Trophoblast cell (in vitro differentiated cells and primary cell): ENCODE data around the gene CCDC63.
A peak's percentile ranks its signal among the peaks of the same experiment; 100 is the strongest.

Source experiments
- DNase-seq, 2 donors: peaks; one replicate each; pipeline ENCODE4 v3.0.0-alpha.2; 2016
- H2AFZ ChIP-seq: 2 replicates; pipeline ENCODE4 v1.6.1; 2013; ENCODE audit warnings: low read length, moderate library complexity, mild to moderate bottlenecking; ENCODE audit not compliant: insufficient read depth, poor library complexity
- H2AK5ac ChIP-seq: 2 replicates; pipeline ENCODE4 v1.6.1; 2013; ENCODE audit warnings: mild to moderate bottlenecking, low read length
- H2BK120ac ChIP-seq: 2 replicates; pipeline ENCODE4 v1.6.1; 2013; ENCODE audit warnings: low read length, mild to moderate bottlenecking, moderate library complexity; ENCODE audit not compliant: insufficient read depth, poor library complexity
- H2BK12ac ChIP-seq: 2 replicates; pipeline ENCODE4 v1.6.1; 2013; ENCODE audit warnings: mild to moderate bottlenecking, low read length, moderate library complexity
- H2BK5ac ChIP-seq: 2 replicates; pipeline ENCODE4 v1.6.1; 2013; ENCODE audit warnings: low read length, low read depth, moderate library complexity, mild to moderate bottlenecking; ENCODE audit not compliant: poor library complexity
- H3K14ac ChIP-seq: 2 replicates; pipeline ENCODE4 v1.6.1; 2013; ENCODE audit warnings: mild to moderate bottlenecking, low read length
- H3K18ac ChIP-seq: 2 replicates; pipeline ENCODE4 v1.6.1; 2013; ENCODE audit warnings: mild to moderate bottlenecking, low read length
- H3K23ac ChIP-seq: 2 replicates; pipeline ENCODE4 v1.6.1; 2013; ENCODE audit warnings: low read length
- H3K27ac ChIP-seq: 2 replicates; pipeline ENCODE4 v1.5.1; 2013; ENCODE audit warnings: low read depth, mild to moderate bottlenecking, inconsistent platforms, low read length, moderate library complexity
- H3K27me3 ChIP-seq: 2 replicates; pipeline ENCODE4 v1.6.1; 2013; ENCODE audit warnings: inconsistent platforms, mild to moderate bottlenecking, low read length, moderate library complexity; ENCODE audit not compliant: insufficient read depth
- H3K36me3 ChIP-seq, 2 experiments: 1 replicate in 1 of 2; 2 replicates in 1 of 2; pipeline ENCODE4 v1.6.1; 2013; ENCODE audit warnings: low read length in 2 of 2, mild to moderate bottlenecking in 2 of 2, moderate library complexity in 1 of 2; ENCODE audit not compliant: insufficient read depth in 2 of 2, control insufficient read depth in 1 of 2
- H3K4ac ChIP-seq: 2 replicates; pipeline ENCODE4 v1.6.1; 2013; ENCODE audit warnings: low read depth, mild to moderate bottlenecking, low read length, moderate library complexity
- H3K4me1 ChIP-seq, 2 experiments: 1 replicate in 1 of 2; 2 replicates in 1 of 2; pipeline ENCODE4 v1.6.1; 2013; ENCODE audit warnings: low read length in 2 of 2, mild to moderate bottlenecking in 2 of 2, moderate library complexity in 1 of 2; ENCODE audit not compliant: insufficient read depth in 2 of 2, control insufficient read depth in 1 of 2
- H3K4me2 ChIP-seq: 2 replicates; pipeline ENCODE4 v1.6.1; 2013; ENCODE audit warnings: inconsistent platforms, mild to moderate bottlenecking, low read length, moderate library complexity
- H3K4me3 ChIP-seq: 2 replicates; pipeline ENCODE4 v1.5.1; 2013; ENCODE audit warnings: mild to moderate bottlenecking, low read depth, low read length, inconsistent platforms
- H3K79me1 ChIP-seq: one replicate; pipeline ENCODE4 v1.6.1; 2013; ENCODE audit warnings: low read length
- H3K79me2 ChIP-seq: 2 replicates; pipeline ENCODE4 v1.6.1; 2013; ENCODE audit warnings: low read length, mild to moderate bottlenecking; ENCODE audit not compliant: control insufficient read depth, insufficient read depth, poor library complexity
- H3K9ac ChIP-seq: 2 replicates; pipeline ENCODE4 v1.6.1; 2013; ENCODE audit warnings: mild to moderate bottlenecking, low read length
- H3K9me3 ChIP-seq: 2 replicates; pipeline ENCODE4 v1.6.1; 2013; ENCODE audit warnings: low read depth, mild to moderate bottlenecking, control low read depth, inconsistent platforms, low read length; ENCODE audit not compliant: insufficient read depth
- H4K12ac ChIP-seq: 2 replicates; pipeline ENCODE4 v1.6.1; 2013; ENCODE audit warnings: low read depth, mild to moderate bottlenecking, low read length, moderate library complexity
- H4K8ac ChIP-seq: 2 replicates; pipeline ENCODE4 v1.6.1; 2013; ENCODE audit warnings: low read depth, mild to moderate bottlenecking, low read length, moderate library complexity
- H4K91ac ChIP-seq: one replicate; pipeline ENCODE4 v1.6.1; 2013; ENCODE audit warnings: low read depth, mild to moderate bottlenecking, low read length, moderate library complexity
- WGBS: extraction: QIAGEN DNeasy Blood & Tissue Kit; methylation state at CpG from one replicate; pipeline ENCODE4 v1.1.7; 2013; ENCODE audit warnings: missing lambda C conversion rate; ENCODE audit not compliant: insufficient read length, insufficient coverage; ENCODE audit errors: extremely low coverage; 5-methylcytosine and 5-hydroxymethylcytosine counted together

The CCDC63 gene

DNA sequence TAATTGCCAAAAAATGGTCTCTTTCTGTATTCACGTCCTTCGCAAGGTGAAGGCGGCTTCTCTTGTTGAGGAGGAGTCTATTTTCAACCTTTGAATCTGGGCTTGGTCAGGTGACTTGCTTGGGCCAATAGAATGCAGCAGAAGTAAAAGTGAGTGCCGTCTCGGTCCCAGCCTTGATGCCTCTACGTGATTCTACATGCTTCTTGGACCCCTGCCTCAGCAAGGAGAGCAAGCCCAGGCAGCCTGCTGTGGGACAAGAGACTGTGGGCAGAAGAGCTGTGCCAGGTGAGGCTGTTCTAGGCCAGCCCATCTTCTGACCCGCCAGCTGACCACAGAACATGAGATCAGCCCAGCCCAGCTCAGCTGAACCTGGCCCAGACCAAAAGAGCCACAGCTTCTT, 39.1 kb upstream of the CCDC63 start:
- no peak overlapping the region for H3K4me2 ChIP-seq
- no peak overlapping the region for H2AFZ ChIP-seq
- H4K12ac ChIP-seq = no peak overlapping the region
- H3K27ac ChIP-seq = no peak overlapping the region
- no peak overlapping the region for H4K8ac ChIP-seq
- H3K4ac ChIP-seq = no peak overlapping the region
- WGBS = no CpG with 5 or more reads among the region's 7 CpGs
- no peak overlapping the region for H2BK120ac ChIP-seq
- no peaks in the 10 kb centered on the region for H3K4me1 ChIP-seq
- H4K91ac ChIP-seq = no peak overlapping the region
- H3K4me3 ChIP-seq = no peak overlapping the region
- no peak overlapping the region for H2BK12ac ChIP-seq
- H2BK5ac ChIP-seq = no peak overlapping the region
- H2AK5ac ChIP-seq = no peak overlapping the region
- H3K14ac ChIP-seq = no peak overlapping the region
- no peak overlapping the region for H3K9ac ChIP-seq
- no peak overlapping the region for H3K23ac ChIP-seq
- DNase-seq = no peak
- H3K79me2 ChIP-seq = no peaks in the 10 kb centered on the region
- H3K36me3 ChIP-seq = no peaks in the 10 kb centered on the region
- no peaks in the 10 kb centered on the region for H3K27me3 ChIP-seq
- no peak overlapping the region for H3K18ac ChIP-seq
- no peaks in the 10 kb centered on the region for H3K79me1 ChIP-seq
- H3K9me3 ChIP-seq = peaks cover 2% of the 10 kb centered on the region

DNA sequence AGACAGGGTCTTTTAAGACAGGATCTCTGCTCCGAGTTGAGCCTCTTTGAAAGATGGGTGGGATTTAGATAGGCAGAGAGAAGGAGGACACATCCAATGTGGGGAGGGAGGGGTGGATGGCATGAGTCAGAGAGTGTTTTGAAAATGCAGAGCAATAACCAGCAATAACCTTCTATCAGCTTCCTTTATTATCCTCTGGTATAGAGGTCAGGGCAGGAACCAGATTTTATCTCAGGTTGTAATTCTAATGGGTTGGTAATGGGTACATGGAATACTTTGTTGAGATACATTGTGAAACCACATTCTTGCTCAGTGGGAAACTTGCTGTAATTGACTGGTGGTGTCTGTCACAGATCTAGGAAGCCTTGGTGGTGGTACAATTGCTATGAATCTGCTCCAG, 37.6 kb upstream of the CCDC63 start:
- Histone ChIP-seq H3K18ac (no peak overlapping the region), H3K27me3 (no peaks in the 10 kb centered on the region), H3K4me1 (no peaks in the 10 kb centered on the region), H3K9me3 (peaks cover 2% of the 10 kb centered on the region), H4K8ac (no peak overlapping the region), H3K36me3 (no peaks in the 10 kb centered on the region), H2BK120ac (no peak overlapping the region), H3K4me2 (no peak overlapping the region), H4K12ac (no peak overlapping the region), H3K79me1 (no peaks in the 10 kb centered on the region), H3K4me3 (no peak overlapping the region), H3K27ac (no peak overlapping the region), H2BK5ac (no peak overlapping the region), H3K4ac (no peak overlapping the region), H3K23ac (no peak overlapping the region), H2AK5ac (no peak overlapping the region), H2BK12ac (no peak overlapping the region), H2AFZ (no peak overlapping the region), H3K14ac (no peak overlapping the region), H3K9ac (no peak overlapping the region), H3K79me2 (no peaks in the 10 kb centered on the region), H4K91ac (no peak overlapping the region)
- WGBS = no CpG with 5 or more reads among the region's 1 CpG
- peak; percentile 23 to 60 for DNase-seq

DNA sequence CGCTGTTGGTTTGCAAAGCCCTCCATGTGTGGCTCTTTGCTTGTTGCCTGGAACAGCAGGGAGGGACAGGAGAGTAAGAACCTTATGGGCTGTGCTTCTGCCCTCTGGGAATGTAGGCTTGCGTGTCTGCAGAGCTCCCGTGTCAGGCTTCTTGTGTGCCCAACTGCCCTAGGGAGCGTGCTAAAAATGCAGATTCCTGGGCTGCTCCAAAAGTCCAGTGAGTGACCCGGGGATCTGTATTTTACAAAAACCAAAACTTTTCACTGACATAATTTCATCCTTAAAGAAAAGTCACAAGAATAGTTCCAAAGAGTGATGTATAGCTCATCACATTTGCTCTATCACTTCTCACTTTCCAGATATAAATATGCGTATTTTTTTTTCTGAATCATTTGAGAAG, 34.8 kb upstream of the CCDC63 start:
- no peak overlapping the region for H3K4ac ChIP-seq
- no peaks in the 10 kb centered on the region for H3K27me3 ChIP-seq
- no peaks in the 10 kb centered on the region for H3K36me3 ChIP-seq
- no CpG with 5 or more reads among the region's 6 CpGs for WGBS
- H3K27ac ChIP-seq = no peak overlapping the region
- no peaks in the 10 kb centered on the region for H3K4me1 ChIP-seq
- no peak overlapping the region for H2BK5ac ChIP-seq
- H4K8ac ChIP-seq = no peak overlapping the region
- H3K23ac ChIP-seq = no peak overlapping the region
- H2BK12ac ChIP-seq = no peak overlapping the region
- no peak overlapping the region for H4K12ac ChIP-seq
- H3K79me2 ChIP-seq = no peaks in the 10 kb centered on the region
- H3K79me1 ChIP-seq = no peaks in the 10 kb centered on the region
- no peak overlapping the region for H2AK5ac ChIP-seq
- no peak overlapping the region for H3K18ac ChIP-seq
- H3K4me2 ChIP-seq = no peak overlapping the region
- H4K91ac ChIP-seq = no peak overlapping the region
- H3K9ac ChIP-seq = no peak overlapping the region
- no peak overlapping the region for H3K4me3 ChIP-seq
- no peak overlapping the region for H2AFZ ChIP-seq
- H3K9me3 ChIP-seq = no peaks in the 10 kb centered on the region
- no peak overlapping the region for H3K14ac ChIP-seq
- H2BK120ac ChIP-seq = no peak overlapping the region
- no peak for DNase-seq

DNA sequence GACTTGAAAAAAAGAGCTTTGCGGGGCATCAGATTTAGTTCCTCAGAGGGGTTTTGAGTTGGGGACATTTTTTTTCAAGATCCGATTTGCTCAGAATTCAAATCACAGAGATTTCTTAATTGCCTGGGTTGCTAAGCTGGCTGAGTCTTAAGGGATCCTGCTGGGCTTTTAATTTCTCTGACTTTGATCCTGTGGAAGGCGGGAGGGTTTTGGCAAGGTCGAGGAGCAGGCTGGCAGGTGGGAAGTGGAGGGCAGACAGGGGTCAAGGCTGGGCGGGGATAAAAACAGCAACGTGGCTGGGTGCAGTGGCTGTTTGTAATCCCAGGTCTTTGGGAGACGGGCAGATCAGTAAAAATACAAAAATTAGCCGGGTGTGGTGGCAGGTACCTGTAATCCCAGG, 33.5 kb upstream of the CCDC63 start:
- no peak overlapping the region for H3K14ac ChIP-seq
- no peak overlapping the region for H4K8ac ChIP-seq
- no peak overlapping the region for H2BK5ac ChIP-seq
- no peak overlapping the region for H4K91ac ChIP-seq
- no peaks in the 10 kb centered on the region for H3K9me3 ChIP-seq
- H2AK5ac ChIP-seq = no peak overlapping the region
- H3K23ac ChIP-seq = no peak overlapping the region
- no peak overlapping the region for H3K4me3 ChIP-seq
- H3K4ac ChIP-seq = no peak overlapping the region
- no peak overlapping the region for H3K18ac ChIP-seq
- WGBS = no CpG with 5 or more reads among the region's 8 CpGs
- H3K9ac ChIP-seq = no peak overlapping the region
- no peaks in the 10 kb centered on the region for H3K79me1 ChIP-seq
- no peaks in the 10 kb centered on the region for H3K27me3 ChIP-seq
- no peak overlapping the region for H2BK12ac ChIP-seq
- H3K79me2 ChIP-seq = no peaks in the 10 kb centered on the region
- no peaks in the 10 kb centered on the region for H3K36me3 ChIP-seq
- no peak overlapping the region for H3K4me2 ChIP-seq
- H2BK120ac ChIP-seq = no peak overlapping the region
- H3K4me1 ChIP-seq = no peaks in the 10 kb centered on the region
- H2AFZ ChIP-seq = no peak overlapping the region
- no peak overlapping the region for H4K12ac ChIP-seq
- DNase-seq = no peak
- no peak overlapping the region for H3K27ac ChIP-seq
